M059J (cell line): ENCODE measurements around the gene ARF1. TPM values are rescaled to one million over a fixed set of nuclear protein-coding genes. Genes with fewer than 3 reads are reported as not detected.
A peak's percentile ranks its signal among the peaks of the same experiment; 100 is the strongest.

Source experiments
- DNase-seq: peaks from one replicate; pipeline ENCODE4 v3.0.0-alpha.2; 2012; ENCODE audit warnings: low read depth
- total RNA-seq: library from RNA; depleted of rRNA; stranded (reverse); fragments of >200 nt; shearing (Covaris generic); gene quantifications from 2 replicates; pipeline ENCODE4 v1.2.3, GENCODE V29; 2014

Gene ARF1
- total RNA-seq, 1 experiment from 2014 or later = 280 TPM

DNA sequence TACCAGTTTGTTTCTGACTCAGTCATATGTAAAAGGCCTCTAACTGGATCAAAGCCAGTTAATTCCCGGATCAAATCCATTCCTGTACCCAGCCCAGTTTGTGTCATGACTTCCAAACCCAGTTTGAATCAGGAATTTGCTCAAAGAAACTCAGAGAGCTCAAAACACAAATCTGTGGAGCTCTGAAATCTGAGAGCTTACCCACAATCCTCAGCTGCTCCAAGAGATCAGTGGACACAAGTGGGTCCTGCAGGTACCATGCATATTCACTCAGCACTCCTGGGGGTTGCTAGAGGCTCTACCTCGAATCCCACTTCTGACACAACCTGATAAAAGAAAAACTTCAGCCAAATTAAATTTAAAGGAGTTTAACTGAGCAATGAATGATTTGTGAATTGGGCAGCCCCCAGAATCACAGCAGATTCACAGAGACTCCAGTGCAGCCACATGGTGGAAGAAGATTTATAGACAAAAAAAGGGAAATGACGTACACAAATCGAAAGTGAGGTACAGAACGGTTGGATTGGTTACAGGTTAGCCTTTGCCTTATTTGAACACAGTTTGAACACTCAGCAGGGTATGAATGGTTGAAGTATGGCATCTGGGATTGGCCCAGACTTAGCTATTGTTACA lies 38.5 kb downstream of the ARF1 start:
- no peak for DNase-seq

DNA sequence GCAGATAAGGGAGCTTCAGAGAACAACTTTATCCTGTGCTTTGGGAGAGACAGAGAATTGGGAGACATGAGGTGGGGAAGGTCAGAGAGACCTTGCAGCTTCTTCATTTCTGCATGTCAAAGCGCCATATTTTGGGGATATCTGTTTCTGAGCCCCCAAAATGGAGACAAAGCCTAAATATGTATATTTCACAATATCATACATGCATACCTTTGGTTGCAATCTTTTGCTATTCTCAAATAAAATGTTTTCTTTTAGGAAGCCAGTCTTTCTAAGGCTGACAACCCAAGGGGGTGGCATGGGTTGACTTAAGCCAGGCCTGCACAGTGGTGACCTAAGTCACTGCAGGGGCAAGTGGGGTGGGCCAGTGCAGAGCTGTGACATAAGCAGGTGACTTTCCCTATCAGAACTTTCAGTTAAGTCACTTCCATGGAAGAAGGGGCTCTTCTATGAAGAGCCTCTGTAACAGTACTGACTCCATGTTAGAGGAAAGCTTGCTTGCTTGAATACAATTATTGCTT lies 40.5 kb downstream of the ARF1 start:
- no peak for DNase-seq

GRCh38 chr1:228123505-228123904 lies 41.0 kb downstream of the ARF1 start:
- no peak for DNase-seq

GRCh38 chr1:228125185-228125584 lies 42.7 kb downstream of the ARF1 start:
- no peak for DNase-seq

DNA sequence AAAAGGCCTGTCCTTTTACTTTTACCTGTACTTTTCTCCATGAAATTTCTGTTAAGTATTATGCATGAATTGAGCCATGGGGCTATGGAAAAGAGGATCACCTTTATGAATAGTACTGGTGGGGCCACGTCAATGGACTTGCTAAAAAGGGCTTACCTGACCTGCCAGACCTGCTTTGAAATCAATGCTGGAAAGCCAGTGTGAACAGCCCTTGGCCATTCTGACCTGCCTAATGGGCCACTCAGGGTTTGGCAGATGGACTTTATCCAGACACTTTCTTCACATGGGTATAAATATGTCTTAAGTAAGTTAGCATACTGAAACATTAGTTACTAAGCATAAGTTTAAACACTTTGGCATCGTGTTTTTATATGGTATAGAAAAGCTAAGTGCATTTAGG lies 49.3 kb downstream of the ARF1 start:
- DNase-seq = no peak

DNA sequence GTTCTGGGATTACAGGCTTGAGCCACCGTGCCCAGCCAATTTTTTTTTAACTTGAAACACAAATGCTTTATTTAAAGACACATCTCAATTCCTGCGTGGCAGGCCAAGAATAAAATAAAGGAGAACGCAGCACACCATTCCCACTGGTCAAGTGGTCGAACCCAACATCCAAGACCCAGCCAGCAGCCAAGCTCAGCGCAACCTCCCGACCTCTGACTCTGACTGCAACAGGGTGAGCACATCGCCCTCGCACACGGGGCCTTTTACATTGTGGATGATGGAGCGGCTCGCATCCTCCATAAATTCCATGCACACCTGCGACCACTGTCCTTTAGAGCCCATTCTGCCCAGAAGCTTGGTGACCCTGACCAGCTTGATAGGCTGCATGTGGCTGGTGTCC lies 52.1 kb downstream of the ARF1 start:
- no peak for DNase-seq

DNA sequence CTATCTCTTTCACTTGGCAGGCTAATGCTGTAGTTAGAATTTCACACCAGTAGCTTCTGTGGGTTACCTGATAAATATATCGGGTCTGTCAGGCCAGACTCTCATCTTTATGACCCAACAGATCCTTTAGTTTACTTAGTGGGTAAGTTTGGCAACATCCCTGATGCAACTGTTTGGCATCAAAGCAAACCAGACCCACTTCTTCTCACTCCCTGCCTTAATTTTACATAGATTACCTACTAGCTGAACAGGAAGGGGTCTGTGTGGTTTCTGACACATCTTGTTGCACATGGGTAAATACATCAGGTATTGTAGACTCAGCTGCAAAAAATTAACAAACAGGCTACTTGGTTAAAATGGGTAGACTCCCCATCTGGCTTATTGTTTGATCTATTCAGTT lies 54.4 kb downstream of the ARF1 start:
- DNase-seq = no peak

- no peak for DNase-seq
Measured at GRCh38 chr1:228139406-228139930, 57.0 kb downstream of the ARF1 start.

DNA sequence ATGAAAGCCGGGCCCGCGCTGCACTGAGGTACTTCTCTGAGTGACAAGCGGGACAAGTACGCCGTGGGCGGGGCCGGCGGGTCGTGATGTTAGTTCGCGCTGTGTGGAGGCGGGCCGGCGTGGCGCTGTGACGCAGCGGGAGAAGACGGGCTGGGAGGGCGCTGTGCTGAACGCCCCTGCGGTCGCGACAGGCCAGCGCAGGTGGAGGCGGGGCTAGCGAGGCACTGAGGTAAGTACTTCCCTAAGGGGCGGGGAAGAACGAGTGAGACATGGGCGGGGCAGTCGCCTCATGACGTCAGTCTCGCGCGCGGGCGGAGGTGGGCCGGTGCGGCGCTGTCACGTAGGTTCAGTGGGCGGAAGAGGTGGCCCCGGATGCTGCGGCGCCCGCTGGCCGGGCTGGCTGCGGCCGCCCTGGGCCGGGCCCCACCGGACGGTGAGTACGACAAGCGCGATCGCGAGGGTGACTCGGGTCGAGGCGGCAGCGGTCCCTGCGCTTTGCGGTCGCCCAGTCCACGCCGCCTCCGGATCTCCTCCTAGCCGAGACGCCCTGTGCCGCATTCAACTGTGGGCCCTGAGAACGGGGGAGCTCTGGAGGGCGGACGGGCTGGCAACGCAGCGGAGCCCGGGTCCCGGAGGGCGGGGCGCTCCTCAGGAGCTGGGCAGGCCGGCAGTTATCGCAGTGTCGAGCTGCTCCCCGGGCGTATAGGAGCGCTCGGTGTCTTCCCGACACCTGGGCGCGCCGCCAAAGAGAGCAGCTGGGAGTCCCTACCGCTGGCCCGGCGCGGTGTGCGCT lies 57.6 kb downstream of the ARF1 start, which contains the start of gene GUK1:
Gene GUK1 (plus strand): TSS at position 349 of the 793 bp plus-strand sequence. CDS start 24 bp downstream, at position 373.
- DNase-seq = peak; percentile 99

DNA sequence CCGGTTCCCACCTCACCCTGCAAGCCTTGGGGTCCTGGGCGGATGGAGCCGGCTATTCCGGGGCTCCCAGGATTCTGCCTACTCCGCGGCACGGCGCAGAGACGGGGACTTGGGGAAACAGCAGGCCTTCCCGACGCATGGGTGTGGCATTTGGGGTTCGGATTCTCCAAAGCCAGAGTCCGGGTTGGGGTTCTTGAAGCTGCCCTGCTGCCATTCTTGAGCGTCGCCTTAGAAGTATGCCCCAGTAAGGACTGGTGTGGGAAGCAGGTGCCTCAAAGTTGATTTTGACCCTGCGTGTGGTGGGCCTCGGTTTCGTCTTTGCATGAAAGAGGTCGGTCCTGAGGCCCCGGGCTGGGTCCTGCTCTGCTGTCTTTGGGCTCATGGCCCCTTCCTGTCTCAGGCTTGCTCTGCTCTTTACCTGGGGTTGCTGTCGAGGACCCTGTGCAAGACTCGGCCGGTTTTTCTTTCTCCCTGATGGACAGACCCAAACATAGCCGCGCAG lies 58.3 kb downstream of the ARF1 start:
- no peak for DNase-seq

DNA sequence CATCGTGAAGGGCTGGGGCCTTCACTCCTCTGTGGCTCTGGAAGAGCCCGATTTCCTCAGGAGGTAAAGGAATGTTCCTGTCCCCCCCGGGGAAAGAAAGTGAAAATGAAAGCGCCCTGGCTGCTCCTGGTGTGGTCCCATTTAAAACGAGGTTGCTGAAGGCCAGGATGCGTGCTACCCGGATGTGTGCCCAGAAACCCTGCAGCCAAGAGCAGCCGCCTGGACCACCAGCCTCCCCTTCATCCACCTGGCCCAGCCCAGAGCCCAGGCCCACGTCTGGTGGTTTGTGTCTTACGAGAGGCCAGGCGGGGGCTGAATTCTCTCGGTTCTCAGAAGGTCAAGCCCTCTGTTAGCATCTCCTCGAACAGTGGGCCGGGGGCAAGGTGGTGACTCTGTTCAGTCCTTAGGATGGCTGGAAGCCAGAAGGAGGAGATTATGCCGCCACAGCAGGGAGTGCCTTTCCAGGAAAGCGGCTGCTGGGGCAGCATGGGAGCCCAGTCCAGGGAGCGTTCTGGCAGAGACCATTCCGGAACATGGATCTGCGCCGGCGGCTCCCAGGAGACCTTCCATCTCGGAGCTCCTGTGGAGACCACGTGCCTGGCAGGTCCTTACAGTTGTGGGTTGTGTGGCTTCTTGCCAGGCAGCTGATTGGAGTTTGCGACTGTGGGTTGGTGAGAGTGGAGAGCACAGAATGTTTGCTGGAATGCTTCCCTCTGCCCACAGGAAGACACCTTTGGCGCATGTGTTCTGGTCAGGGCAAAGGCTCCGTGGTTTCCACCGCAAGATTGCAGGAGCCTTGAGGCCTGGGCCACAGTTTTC lies 58.9 kb downstream of the ARF1 start:
- DNase-seq = peak; percentile 88

GRCh38 chr1:228142155-228142691 lies 59.7 kb downstream of the ARF1 start:
- DNase-seq = no peak

- no peak for DNase-seq
Measured at GRCh38 chr1:228142701-228143136, 60.2 kb downstream of the ARF1 start.

GRCh38 chr1:228143480-228144192 lies 61.1 kb downstream of the ARF1 start:
- DNase-seq = no peak

- DNase-seq = no peak
Measured at GRCh38 chr1:228144193-228144992, 61.9 kb downstream of the ARF1 start.

DNA sequence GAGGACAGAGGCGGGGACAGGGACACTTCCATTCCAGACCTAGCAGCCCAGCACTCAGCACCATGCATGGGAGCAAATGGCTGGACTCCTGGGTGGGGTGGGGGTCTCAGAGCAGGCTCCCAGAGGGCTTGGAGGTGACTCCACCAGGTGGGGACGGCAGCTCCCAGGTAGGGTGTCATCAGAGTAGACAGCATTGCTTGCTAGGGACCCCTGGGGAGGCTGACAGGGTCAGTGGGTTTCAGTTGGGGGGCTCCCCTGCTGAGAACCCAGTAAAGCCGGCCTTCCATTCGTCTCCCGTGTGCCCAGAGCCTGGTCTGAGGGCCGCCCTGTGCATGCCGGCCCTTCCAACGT lies 62.5 kb downstream of the ARF1 start:
- no peak for DNase-seq

GRCh38 chr1:228145463-228146416 lies 63.2 kb downstream of the ARF1 start:
- no peak for DNase-seq

DNA sequence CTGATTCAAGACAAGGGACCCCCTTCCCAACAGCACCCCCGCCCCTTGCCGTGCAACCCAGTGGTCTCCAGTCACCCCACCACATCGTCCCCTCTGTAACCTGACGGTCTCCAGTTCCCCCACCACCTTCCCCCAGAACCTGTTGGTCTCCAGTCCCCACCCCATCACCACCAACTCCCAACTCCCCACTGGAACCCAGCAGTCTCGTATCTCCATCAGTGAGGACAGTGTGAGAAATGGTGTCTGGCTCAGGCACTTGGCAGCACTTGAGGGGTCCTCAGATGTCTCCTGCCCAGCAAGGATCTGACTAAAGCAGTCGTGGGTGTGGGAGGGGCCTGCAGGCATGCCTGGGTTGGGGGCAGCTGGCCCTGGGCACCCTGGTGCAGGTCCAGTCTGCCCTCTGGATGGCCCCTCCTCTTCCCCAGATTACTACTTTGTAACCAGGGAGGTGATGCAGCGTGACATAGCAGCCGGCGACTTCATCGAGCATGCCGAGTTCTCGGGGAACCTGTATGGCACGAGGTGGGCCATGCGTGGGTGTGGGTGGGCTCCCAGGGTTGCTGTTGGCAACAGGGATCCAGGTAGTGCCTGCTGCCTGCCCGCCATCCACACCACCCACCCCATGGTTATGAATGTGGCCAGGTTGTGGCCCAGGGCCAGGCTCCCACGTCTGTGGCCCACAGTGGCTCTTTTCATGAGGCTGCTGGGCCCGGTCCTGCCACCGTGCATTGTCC lies 64.1 kb downstream of the ARF1 start:
- no peak for DNase-seq
